ACHN (cell line): Measurements from ENCODE around the gene CDC37L1.
"Not testable (repeated sequence)": the region's sequence is repeated elsewhere in the genome, so short reads cannot be mapped to it uniquely, and the experiment has no call there.

ENCODE experiments used
- DNase-seq: peaks from one replicate; pipeline ENCODE4 v3.0.0-alpha.2; 2015
- in situ Hi-C: cut with HindIII; loops from 2 replicates; pipeline ENCODE4 v1.10.0; 2017; ENCODE audit warnings: low sequenced_read_pairs, low pct_ligation_motif_present, low pct_unique_long_range_greater_than_20kb

The CDC37L1 gene

GRCh38 chr9:4740638-4741364, 61.4 kb downstream of the CDC37L1 start, which contains the start of gene AK3:
AK3 (minus strand) TSS chr9:4741202; CDS start chr9:4741087, 115 bp downstream.
- in situ Hi-C loops = no loop called here
- peak; percentile 87 for DNase-seq

- DNase-seq = peak; percentile 30
- in situ Hi-C loops = no loop called here
Measured at GRCh38 chr9:4741365-4742089, 62.2 kb downstream of the CDC37L1 start.

GRCh38 chr9:4742246-4742645, 62.9 kb downstream of the CDC37L1 start:
- no peak for DNase-seq
- in situ Hi-C loops = no loop called here

DNA sequence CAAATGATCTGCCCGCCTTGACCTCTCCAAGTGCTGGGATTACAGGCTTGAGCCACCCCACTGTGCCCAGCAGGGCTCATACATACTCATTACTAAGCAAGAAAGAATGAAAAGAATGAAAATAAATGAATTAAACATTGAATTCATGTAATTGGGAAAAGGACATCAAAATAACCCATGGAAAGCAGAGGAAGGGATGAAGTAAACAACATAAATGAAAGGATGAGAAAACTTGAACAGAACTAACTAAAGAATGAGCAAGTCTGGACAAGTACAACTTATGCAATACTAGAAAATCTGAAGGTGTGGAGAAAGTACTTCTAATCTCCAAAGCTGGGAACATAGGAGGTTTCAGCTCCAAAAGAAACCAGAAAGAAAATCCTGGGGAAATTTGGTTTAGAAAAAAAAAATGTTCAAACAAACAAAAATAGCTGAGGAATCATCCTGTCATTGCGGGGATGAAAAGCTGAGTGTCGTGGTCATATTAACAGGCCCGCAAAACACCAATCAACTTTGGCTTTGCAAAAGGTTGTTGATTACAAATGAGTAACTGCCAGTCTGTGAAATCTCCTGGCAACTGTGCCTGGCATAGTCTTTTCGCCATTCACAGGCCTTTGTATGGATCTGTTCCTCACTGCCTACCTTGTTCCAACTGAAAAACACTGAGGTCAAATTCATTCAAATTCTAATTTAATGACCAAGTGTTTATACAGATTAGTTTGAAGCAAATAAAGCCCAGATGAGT, 63.9 kb downstream of the CDC37L1 start:
- in situ Hi-C loops = no loop called here
- no peak for DNase-seq

DNA sequence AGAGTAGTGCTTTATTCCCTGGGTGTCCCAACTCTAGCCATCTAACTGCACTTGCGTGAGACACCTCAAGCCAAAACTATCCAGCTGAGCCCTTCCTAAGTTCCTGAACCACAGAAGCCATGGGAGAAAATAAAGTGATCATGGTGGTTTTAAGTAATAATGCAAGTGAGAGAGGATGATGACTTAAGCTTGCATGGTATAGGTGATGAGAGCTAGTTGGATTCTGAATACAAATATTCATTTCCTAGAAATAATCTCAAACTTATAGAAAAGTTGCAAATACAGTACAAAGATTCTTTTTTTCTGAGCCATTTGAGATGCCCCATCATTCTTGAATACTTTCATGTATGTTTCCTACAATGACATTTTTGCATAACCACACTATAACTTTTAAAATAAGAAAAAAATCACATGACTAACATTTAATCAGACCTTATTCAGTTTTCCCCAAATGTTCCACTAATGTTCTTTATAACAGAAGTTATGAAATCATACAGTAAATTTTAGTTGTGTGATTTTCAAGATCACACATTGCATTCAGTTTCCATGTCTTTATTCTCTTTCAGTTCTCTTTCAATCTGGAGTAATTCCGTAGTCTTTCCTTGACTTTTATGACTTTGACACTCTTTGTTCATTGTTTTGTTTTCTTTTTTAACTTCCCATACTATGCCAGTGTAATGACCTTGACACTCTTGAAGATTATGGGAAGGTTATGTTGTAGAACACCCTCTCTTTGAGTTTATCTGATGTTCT, 67.1 kb downstream of the CDC37L1 start:
- no peak for DNase-seq
- in situ Hi-C loops = no loop called here

DNA sequence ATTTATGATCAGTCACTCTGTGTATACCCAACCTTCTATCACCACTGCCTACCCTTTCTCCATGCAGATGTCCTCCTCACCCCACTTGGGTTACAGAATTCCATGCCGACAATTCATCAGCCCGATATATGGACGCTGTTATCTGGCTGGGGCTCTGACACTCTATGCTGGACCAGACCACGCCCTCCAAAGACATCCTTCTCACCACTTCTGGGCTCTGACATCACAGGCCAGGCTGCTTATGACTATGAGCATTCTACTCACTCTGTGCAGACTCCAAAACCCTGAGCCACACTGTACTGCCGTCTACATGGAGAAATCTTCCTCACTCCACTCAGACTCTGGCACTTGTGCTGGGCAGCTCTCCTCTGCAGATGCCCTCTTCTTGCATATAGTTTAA, 69.2 kb downstream of the CDC37L1 start:
- in situ Hi-C loops = no loop called here
- DNase-seq = no peak

DNA sequence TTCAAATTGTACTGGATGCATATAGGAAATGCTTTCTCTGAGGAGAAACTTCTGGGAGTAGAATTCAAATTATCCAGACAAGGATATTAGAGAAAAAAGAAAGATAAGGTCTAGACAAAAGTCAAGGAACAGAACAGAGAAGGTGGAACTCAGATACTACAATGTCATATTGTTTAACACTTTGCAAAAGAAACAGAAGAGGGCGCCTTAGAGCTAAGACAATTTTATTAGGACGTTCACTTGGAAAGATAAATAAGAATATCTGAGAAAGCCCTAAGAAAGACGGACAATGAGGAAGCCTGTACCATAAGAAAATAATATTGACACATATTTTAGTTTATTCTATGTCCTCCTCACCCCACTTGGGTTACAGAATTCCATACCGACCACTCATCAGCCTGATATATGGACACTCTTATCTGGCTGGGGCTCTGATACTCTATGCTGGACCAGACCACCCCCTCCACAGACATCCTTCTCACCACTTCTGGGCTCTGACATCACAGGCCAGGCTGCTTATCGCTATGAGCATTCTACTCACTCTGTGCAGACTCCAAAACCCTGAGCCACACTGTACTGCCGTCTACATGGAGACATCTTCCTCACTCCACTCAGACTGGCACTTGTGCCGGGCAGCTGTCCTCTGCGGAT, 70.8 kb downstream of the CDC37L1 start:
- in situ Hi-C loops = no loop called here

GRCh38 chr9:4754530-4754929, 75.2 kb downstream of the CDC37L1 start:
- in situ Hi-C loops, DNase-seq: not testable (repeated sequence)

More for the DNA sequence above, 70.8 kb downstream of the CDC37L1 start:
- peak; percentile 38 for DNase-seq

DNA sequence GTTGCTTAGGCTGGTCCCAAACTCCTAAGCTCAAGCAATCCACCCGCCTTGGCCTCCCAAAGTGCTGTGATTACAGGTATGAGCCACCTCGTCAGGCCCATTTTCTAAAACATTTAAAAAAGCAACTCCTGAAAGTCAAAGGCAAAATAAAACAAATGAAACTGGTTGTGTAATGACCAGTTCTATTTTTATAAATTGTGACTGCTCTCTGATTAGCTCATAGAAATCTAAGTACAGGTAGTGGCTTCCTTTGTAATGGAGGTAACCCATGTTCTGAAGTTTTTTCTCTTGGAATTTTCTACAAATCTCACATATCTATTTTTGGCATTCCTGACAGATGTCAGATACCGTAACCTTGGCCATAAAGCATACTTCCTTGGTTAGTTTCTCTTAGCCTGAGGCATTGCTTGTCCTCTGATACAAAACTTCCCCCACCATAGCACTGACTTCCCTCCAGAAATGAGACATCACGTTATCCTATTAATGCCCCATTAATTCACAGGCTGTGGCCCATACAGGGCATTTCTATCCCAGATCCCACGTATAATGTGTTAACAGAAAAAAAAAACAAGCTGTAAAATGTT, 75.7 kb downstream of the CDC37L1 start:
- DNase-seq = no peak
- in situ Hi-C loops = no loop called here

DNA sequence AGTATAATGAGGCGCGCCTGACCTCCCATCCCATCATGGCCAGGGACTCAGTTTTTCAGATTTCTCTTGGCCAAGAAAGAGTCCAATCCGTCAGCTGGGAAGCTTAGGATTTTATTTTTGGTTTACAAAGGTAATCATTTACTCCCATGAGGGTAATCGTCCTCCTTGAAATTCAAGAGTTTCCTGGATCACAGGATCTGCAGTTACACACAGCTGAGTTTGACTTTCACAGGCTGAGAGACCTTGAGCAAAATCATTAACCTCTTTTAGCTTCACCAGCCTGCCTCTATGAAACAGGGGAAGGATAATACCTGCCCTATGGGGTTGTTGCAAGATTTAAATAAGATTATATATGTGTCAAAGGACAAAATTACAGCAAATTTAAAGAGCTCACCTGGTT, 77.1 kb downstream of the CDC37L1 start:
- in situ Hi-C loops = no loop called here
- peak; percentile 22 for DNase-seq
